Ovary (tissue), 9 donors: ENCODE data around the gene UXS1. TPM values are rescaled to one million over a fixed set of nuclear protein-coding genes. Genes with fewer than 3 reads are reported as not detected.

ENCODE experiments used
- DNase-seq, 5 donors: peaks; one replicate each; pipeline ENCODE4 v3.0.0-alpha.2; 2019 to 2020
- H3K27ac ChIP-seq, 2 donors: fragments of 200-600 bp; one replicate each; pipeline versions ENCODE4 v1.5.1 to v1.8.0; 2019 to 2022
- H3K27me3 ChIP-seq: fragments of 200-600 bp; one replicate; pipeline ENCODE4 v1.8.0; 2022
- H3K36me3 ChIP-seq: fragments of 200-600 bp; sonication (generic); one replicate; pipeline ENCODE4 v1.5.1; 2019
- H3K4me1 ChIP-seq: one replicate; pipeline ENCODE4 v1.8.1; 2013; ENCODE audit warnings: mild to moderate bottlenecking, moderate library complexity; ENCODE audit not compliant: insufficient read depth
- H3K4me3 ChIP-seq: fragments of 200-600 bp; sonication (generic); one replicate; pipeline ENCODE4 v1.5.1; 2017
- H3K9me3 ChIP-seq, 2 donors: fragments of 200-600 bp in 1 of 2; sonication (generic) in 1 of 2; one replicate each; pipeline versions ENCODE4 v1.5.1 to v1.8.1; 2013 to 2019; ENCODE audit warnings: mild to moderate bottlenecking in 1 of 2, moderate library complexity in 1 of 2
- CTCF ChIP-seq, 3 donors: fragments of 450-650 bp in 2 of 3; fragments of 200-600 bp in 1 of 3; IDR thresholded peaks; one replicate each; pipeline versions ENCODE4 v1.5.1 to v1.8.0; 2016 to 2022; ENCODE audit warnings: antibody characterized with exemption in 3 of 3, mild to moderate bottlenecking in 1 of 3
- EP300 ChIP-seq: sonication (generic); formaldehyde crosslinking; IDR thresholded peaks from one replicate; pipeline ENCODE4 v1.6.1; 2017; ENCODE audit warnings: antibody characterized with exemption
- POLR2A ChIP-seq: fragments of 450-650 bp; IDR thresholded peaks from one replicate; pipeline ENCODE4 v1.6.1; 2017; ENCODE audit warnings: antibody characterized with exemption, mild to moderate bottlenecking, moderate library complexity
- WGBS, 3 donors: extraction: QIAGEN DNeasy Blood & Tissue Kit in 1 of 3; methylation state at CpG; one replicate each; pipeline versions ENCODE4 v1.1.5 to v1.1.7; 2013 to 2017; 5-methylcytosine and 5-hydroxymethylcytosine counted together
- intact Hi-C, 4 donors: fragments of 100-400 bp; cut with DNase I; formaldehyde crosslinking; loops; one replicate each; pipeline versions ENCODE4 v1.11.0 to v1.15.1; 2022 to 2023
- polyA plus RNA-seq, 2 donors: library from polyadenylated mRNA; stranded (reverse); fragments of 200-250 nt in 1 of 2; fragments of 350-450 nt in 1 of 2; fragmentation: Illumina TruSeq in 1 of 2; extraction: RNeasy Lipid Tissue Mini Kit (QIAGEN cat#74804) in 1 of 2; gene quantifications; one replicate each; pipeline ENCODE4 v1.2.3, GENCODE V29; 2013 to 2014
- total RNA-seq, 7 donors: library from RNA; depleted of rRNA in 2 of 7; stranded (reverse); fragments of >200 nt in 2 of 7; fragmentation: NEBNext Ultra II Directional in 3 of 7; extraction: Animal tissue kit (Norgen Biotek cat#: 25700) in 3 of 7; gene quantifications; one replicate each; pipeline versions ENCODE4 v1.1.0 to v1.2.4, GENCODE V29; 2016 to 2023
- donor health status: DM: no; HTN: no; CAD: no; lungs with moderate emphysema.
- donor health status: DM: no; HTN: no; CAD: no.
- donor health status: Bipolar disorder and iron deficiency.
- donor health status: DM: yes; HTN: yes; CAD: no.
- donor health status: DM: no; HTN: no; CAD: no.
- donor health status: DM: yes; HTN: yes; CAD: no.

The UXS1 gene
- total and polyA plus RNA-seq, 9 donors: 23.9 to 70.8 (median 27.7) TPM

- TF ChIP-seq POLR2A (no peak), CTCF (IDR thresholded peaks at IDR 0.05) (no peak), EP300 (no peak)
- Histone ChIP-seq H3K27ac (no peak overlapping the region), H3K4me1 (no peaks in the 10 kb centered on the region), H3K4me3 (no peak overlapping the region), H3K27me3 (no peaks in the 10 kb centered on the region), H3K9me3 (no peaks in the 10 kb centered on the region), H3K36me3 (no peaks in the 10 kb centered on the region)
- intact Hi-C loops: no loop called here
- WGBS, 3 donors: 25 to 39% (median 29%) methylated on average over 3 of the region's 3 CpGs
- no peak for DNase-seq
Observed at GRCh38 chr2:106147159-106147558, 46.9 kb downstream of the UXS1 start.

- Histone ChIP-seq H3K9me3 (no peaks in the 10 kb centered on the region), H3K27ac (no peak overlapping the region), H3K36me3 (no peaks in the 10 kb centered on the region), H3K4me1 (peaks cover 2% of the 10 kb centered on the region), H3K4me3 (no peak overlapping the region), H3K27me3 (no peaks in the 10 kb centered on the region)
- 89 to 91% (median 90%) methylated on average over 21 of the region's 21 CpGs for WGBS, 3 donors
- TF ChIP-seq POLR2A (no peak), CTCF (IDR thresholded peaks at IDR 0.05) (no peak), EP300 (no peak)
- no peak for DNase-seq
- intact Hi-C loops: no loop called here
Observed at GRCh38 chr2:106144621-106145331, 49.3 kb downstream of the UXS1 start.

- Histone ChIP-seq H3K27ac (no peak overlapping the region), H3K9me3 (no peaks in the 10 kb centered on the region), H3K4me3 (no peak overlapping the region), H3K27me3 (no peaks in the 10 kb centered on the region), H3K36me3 (no peaks in the 10 kb centered on the region), H3K4me1 (peaks cover 6% of the 10 kb centered on the region)
- no peak for DNase-seq
- 95 to 97% (median 96%) methylated on average over 7 of the region's 7 CpGs for WGBS, 3 donors
- no peak for TF ChIP-seq EP300
- no peak for TF ChIP-seq POLR2A
- TF ChIP-seq CTCF (IDR thresholded peaks at IDR 0.05): no peak
- intact Hi-C loops: no loop called here
Observed at GRCh38 chr2:106143495-106144215, 50.4 kb downstream of the UXS1 start.

GRCh38 chr2:106142683-106143082 is 51.4 kb downstream of the UXS1 start:
- Histone ChIP-seq H3K9me3 (no peaks in the 10 kb centered on the region), H3K4me1 (peaks cover 12% of the 10 kb centered on the region), H3K27ac (no peak overlapping the region), H3K4me3 (no peak overlapping the region), H3K36me3 (no peaks in the 10 kb centered on the region), H3K27me3 (no peaks in the 10 kb centered on the region)
- intact Hi-C loops: no loop called here
- 92 to 94% (median 93%) methylated on average over 3 of the region's 3 CpGs for WGBS, 3 donors
- no peak for TF ChIP-seq EP300
- TF ChIP-seq POLR2A: no peak
- no peak for TF ChIP-seq CTCF (IDR thresholded peaks at IDR 0.05)
- no peak for DNase-seq
